Transverse colon (tissue), 3 donors: ENCODE data around the gene PDE6H.

Experiments used
- POLR2A ChIP-seq: fragments of 450-650 bp; IDR thresholded peaks from one replicate; pipeline ENCODE4 v1.6.1; 2016; ENCODE audit warnings: antibody characterized with exemption, mild to moderate bottlenecking, moderate library complexity
- POLR2AphosphoS5 ChIP-seq, 3 donors: sonication (generic); formaldehyde crosslinking; IDR thresholded peaks; one replicate each; pipeline ENCODE4 v1.6.1; 2016; ENCODE audit warnings: antibody characterized with exemption in 3 of 3

DNA sequence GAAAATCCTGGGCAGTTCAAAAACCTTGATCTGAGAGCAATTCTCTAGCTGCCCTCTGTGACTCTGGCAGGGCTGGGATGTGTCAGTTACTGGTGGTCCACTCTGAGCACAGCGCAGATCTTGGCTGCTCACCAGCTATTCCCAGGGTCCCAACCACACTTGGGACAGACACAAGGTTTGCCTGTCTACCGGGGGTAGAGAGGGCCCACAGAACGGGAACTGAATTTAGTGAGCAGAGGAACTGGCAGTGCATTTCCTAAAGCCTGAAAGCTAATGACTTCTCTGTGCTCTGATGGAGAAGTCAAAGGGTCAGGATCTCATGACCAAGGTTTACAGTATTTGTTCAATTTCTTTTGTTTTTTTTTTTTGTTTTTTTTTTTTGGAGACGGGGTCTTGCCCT is 2.6 kb downstream of the PDE6H start:
- TF ChIP-seq POLR2A: no peak
- no peak for TF ChIP-seq POLR2AphosphoS5 (IDR thresholded peaks at IDR 0.05)
